ENCODE results near the gene CTSL.

Gene CTSL

GRCh38 chr9:87763286-87763685, 37.4 kb downstream of the CTSL start:
- no peak for DNase-seq (ENCODE audit: extremely low read depth, low read depth)
- TF ChIP-seq CTCF (IDR thresholded peaks at IDR 0.05; ENCODE audit: low read depth, low read length), result no peak

- DNase-seq (ENCODE audit: extremely low read depth, low read depth), result no peak
Measured at GRCh38 chr9:87765521-87765920, 39.6 kb downstream of the CTSL start.

GRCh38 chr9:87766697-87767096, 40.8 kb downstream of the CTSL start:
- no peak for DNase-seq (ENCODE audit: extremely low read depth, low read depth)
- no peak for TF ChIP-seq CTCF (IDR thresholded peaks at IDR 0.05; ENCODE audit: low read depth, low read length)

More at GRCh38 chr9:87765521-87765920, 39.6 kb downstream of the CTSL start:
- TF ChIP-seq CTCF (IDR thresholded peaks at IDR 0.05; ENCODE audit: low read depth, low read length), result no peak

GRCh38 chr9:87770616-87771315, 44.8 kb downstream of the CTSL start:
- no peak for TF ChIP-seq CTCF (IDR thresholded peaks at IDR 0.05; ENCODE audit: low read depth, low read length)
- no peak for DNase-seq (ENCODE audit: extremely low read depth, low read depth)

- TF ChIP-seq CTCF (IDR thresholded peaks at IDR 0.05; ENCODE audit: low read depth, low read length), result no peak
- DNase-seq (ENCODE audit: extremely low read depth, low read depth), result no peak
Measured at GRCh38 chr9:87771316-87772006, 45.5 kb downstream of the CTSL start.

- no peak for TF ChIP-seq CTCF (IDR thresholded peaks at IDR 0.05; ENCODE audit: low read depth, low read length)
- no peak for DNase-seq (ENCODE audit: extremely low read depth, low read depth)
Measured at GRCh38 chr9:87776481-87777379, 50.8 kb downstream of the CTSL start.

Measured in AG09319 (cell line).